ENCODE data around the gene CYFIP1. TPM values are rescaled to one million over a fixed set of nuclear protein-coding genes. Genes with fewer than 3 reads are reported as not detected.
A peak's percentile ranks its signal among the peaks of the same experiment; 100 is the strongest.

Gene CYFIP1
- total RNA-seq, 2 donors from 2014 or later: 134 to 139 TPM

DNA sequence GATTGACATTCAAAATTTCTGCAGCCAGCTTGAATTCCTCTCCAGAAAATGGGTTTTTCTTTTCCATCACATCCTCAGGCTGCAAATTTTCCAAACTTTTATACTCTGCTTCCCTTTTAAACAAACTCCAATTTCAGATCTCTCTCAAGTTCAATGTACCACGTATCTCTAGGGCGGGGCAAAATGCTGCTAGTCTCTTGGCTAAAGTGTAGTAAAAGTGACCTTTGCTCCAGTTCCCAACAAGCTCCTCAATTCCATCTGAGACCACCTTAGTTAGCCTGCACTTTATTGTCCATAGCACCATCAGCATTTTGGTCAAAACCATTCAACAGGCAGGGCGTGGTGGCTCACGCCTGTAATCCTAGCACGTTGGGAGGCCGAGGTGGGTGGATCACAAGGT is 95.0 kb downstream of the CYFIP1 start:
- no peak for DNase-seq
- Histone ChIP-seq H3K27me3 (ENCODE audit: control insufficient read depth, insufficient read depth, low read length, poor library complexity, severe bottlenecking) (no peaks in the 10 kb centered on the region), H3K9ac (ENCODE audit: extremely low read depth, low read length, poor library complexity, severe bottlenecking) (no peak overlapping the region), H3K9me3 (ENCODE audit: control insufficient read depth, low read length) (no peaks in the 10 kb centered on the region), H3K27ac (ENCODE audit: low read depth, low read length) (no peak overlapping the region), H3K4me1 (ENCODE audit: control insufficient read depth, insufficient read depth, low read length) (peaks cover 7% of the 10 kb centered on the region), H3K36me3 (ENCODE audit: control insufficient read depth, insufficient read depth, low read length) (peaks cover 68% of the 10 kb centered on the region), H3K4me3 (ENCODE audit: low read length) (no peak overlapping the region)
- no peak overlapping the region for H3K4me3 Mint-ChIP-seq
- TF ChIP-seq, protein P1, sequence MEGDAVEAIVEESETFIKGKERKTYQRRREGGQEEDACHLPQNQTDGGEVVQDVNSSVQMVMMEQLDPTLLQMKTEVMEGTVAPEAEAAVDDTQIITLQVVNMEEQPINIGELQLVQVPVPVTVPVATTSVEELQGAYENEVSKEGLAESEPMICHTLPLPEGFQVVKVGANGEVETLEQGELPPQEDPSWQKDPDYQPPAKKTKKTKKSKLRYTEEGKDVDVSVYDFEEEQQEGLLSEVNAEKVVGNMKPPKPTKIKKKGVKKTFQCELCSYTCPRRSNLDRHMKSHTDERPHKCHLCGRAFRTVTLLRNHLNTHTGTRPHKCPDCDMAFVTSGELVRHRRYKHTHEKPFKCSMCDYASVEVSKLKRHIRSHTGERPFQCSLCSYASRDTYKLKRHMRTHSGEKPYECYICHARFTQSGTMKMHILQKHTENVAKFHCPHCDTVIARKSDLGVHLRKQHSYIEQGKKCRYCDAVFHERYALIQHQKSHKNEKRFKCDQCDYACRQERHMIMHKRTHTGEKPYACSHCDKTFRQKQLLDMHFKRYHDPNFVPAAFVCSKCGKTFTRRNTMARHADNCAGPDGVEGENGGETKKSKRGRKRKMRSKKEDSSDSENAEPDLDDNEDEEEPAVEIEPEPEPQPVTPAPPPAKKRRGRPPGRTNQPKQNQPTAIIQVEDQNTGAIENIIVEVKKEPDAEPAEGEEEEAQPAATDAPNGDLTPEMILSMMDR (conservative IDR thresholded peaks at IDR 0.05): no peak
- peaks cover 74% of the 10 kb centered on the region for H3K36me3 Mint-ChIP-seq (ENCODE audit: low read depth)
- peaks cover 5% of the 10 kb centered on the region for H3K4me1 Mint-ChIP-seq
- no peaks in the 10 kb centered on the region for H3K9me3 Mint-ChIP-seq
- 93 to 100% methylated on average over 5 to 6 of the region's 6 CpGs for WGBS, 2 experiments (ENCODE audit: insufficient coverage in 1 of 2, insufficient read length in 1 of 2)
- no peak overlapping the region for H3K27ac Mint-ChIP-seq
- no peaks in the 10 kb centered on the region for H3K27me3 Mint-ChIP-seq (ENCODE audit: insufficient read depth)

DNA sequence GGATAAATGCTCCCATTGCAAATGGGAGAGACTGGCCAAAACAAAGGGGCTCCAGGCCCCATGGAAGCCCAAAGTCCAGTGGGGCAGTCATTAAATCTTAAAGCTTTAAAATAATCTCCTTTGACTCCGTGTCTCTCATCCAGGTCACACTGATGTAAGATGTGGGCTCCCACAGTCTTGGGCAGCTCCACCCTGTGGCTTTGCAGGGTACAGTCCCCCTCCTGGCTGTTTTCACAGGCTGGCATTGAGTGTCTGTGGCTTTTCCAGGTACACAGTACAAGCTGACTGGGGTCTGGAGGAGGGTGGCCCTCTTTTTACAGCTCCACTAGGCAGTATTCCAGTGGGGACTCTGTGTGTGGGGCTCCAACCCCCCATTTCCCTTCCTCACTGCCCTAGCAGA is 95.8 kb downstream of the CYFIP1 start:
- Mint-ChIP-seq H3K9me3 (no peaks in the 10 kb centered on the region), H3K4me1 (peaks cover 5% of the 10 kb centered on the region), H3K27ac (peak overlapping the region; percentile 39), H3K27me3 (ENCODE audit: insufficient read depth) (no peaks in the 10 kb centered on the region), H3K36me3 (ENCODE audit: low read depth) (peaks cover 72% of the 10 kb centered on the region), H3K4me3 (no peak overlapping the region)
- Histone ChIP-seq H3K27ac (ENCODE audit: low read depth, low read length) (no peak overlapping the region), H3K27me3 (ENCODE audit: control insufficient read depth, insufficient read depth, low read length, poor library complexity, severe bottlenecking) (no peaks in the 10 kb centered on the region), H3K9ac (ENCODE audit: extremely low read depth, low read length, poor library complexity, severe bottlenecking) (no peak overlapping the region), H3K36me3 (ENCODE audit: control insufficient read depth, insufficient read depth, low read length) (peaks cover 66% of the 10 kb centered on the region), H3K4me1 (ENCODE audit: control insufficient read depth, insufficient read depth, low read length) (peaks cover 7% of the 10 kb centered on the region), H3K9me3 (ENCODE audit: control insufficient read depth, low read length) (no peaks in the 10 kb centered on the region), H3K4me3 (ENCODE audit: low read length) (no peak overlapping the region)
- DNase-seq: peak; percentile 70
- TF ChIP-seq, protein P1 (conservative IDR thresholded peaks at IDR 0.05): peak; percentile 65
- WGBS, 2 experiments (ENCODE audit: insufficient coverage in 1 of 2, insufficient read length in 1 of 2): 88 to 92% methylated on average over 1 of the region's 1 CpG

DNA sequence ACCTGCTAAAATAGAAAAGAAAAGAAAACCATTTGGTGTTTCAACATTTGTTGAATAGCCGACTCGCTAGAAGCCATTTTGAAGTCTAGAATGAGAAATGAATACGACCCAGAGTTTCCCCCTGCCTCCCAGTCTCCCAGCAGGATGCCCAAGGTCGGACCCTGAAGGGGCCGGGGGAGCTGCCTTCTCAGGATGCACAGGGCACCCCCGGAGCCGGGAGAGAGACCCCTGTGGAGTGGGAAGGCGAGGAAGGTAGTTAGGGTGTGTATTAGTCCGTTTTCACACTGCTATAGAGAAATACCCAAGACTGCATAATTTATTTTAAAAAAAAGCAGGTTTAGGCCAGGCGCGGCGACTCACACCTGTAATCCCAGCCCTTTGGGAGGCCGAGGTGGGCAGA is 97.0 kb downstream of the CYFIP1 start:
- TF ChIP-seq, protein P1 (conservative IDR thresholded peaks at IDR 0.05): no peak
- H3K4me1 ChIP-seq (ENCODE audit: control insufficient read depth, insufficient read depth, low read length): peaks cover 7% of the 10 kb centered on the region
- no peak overlapping the region for H3K9ac ChIP-seq (ENCODE audit: extremely low read depth, low read length, poor library complexity, severe bottlenecking)
- Mint-ChIP-seq H3K4me1 (peaks cover 5% of the 10 kb centered on the region), H3K4me3 (no peak overlapping the region), H3K27me3 (ENCODE audit: insufficient read depth) (no peaks in the 10 kb centered on the region), H3K36me3 (ENCODE audit: low read depth) (peaks cover 79% of the 10 kb centered on the region), H3K27ac (no peak overlapping the region), H3K9me3 (no peaks in the 10 kb centered on the region)
- H3K9me3 ChIP-seq (ENCODE audit: control insufficient read depth, low read length): no peaks in the 10 kb centered on the region
- no peak overlapping the region for H3K27ac ChIP-seq (ENCODE audit: low read depth, low read length)
- H3K27me3 ChIP-seq (ENCODE audit: control insufficient read depth, insufficient read depth, low read length, poor library complexity, severe bottlenecking): no peaks in the 10 kb centered on the region
- no peak for DNase-seq
- H3K36me3 ChIP-seq (ENCODE audit: control insufficient read depth, insufficient read depth, low read length): peaks cover 64% of the 10 kb centered on the region
- H3K4me3 ChIP-seq (ENCODE audit: low read length): no peak overlapping the region
- 90 to 100% methylated on average over 4 to 11 of the region's 13 CpGs for WGBS, 2 experiments (ENCODE audit: insufficient coverage in 1 of 2, insufficient read length in 1 of 2)
